ENCODE measurements around the gene CARNS1. TPM values are rescaled to one million over a fixed set of nuclear protein-coding genes. Genes with fewer than 3 reads are reported as not detected.

The CARNS1 gene
- total and polyA plus RNA-seq, 10 of the 15 experiments (the other 5 are each of a cell fraction or from before 2014, with no cell fraction given), result 0.02 to 0.14 (median 0.10) TPM; not detected in 3

DNA sequence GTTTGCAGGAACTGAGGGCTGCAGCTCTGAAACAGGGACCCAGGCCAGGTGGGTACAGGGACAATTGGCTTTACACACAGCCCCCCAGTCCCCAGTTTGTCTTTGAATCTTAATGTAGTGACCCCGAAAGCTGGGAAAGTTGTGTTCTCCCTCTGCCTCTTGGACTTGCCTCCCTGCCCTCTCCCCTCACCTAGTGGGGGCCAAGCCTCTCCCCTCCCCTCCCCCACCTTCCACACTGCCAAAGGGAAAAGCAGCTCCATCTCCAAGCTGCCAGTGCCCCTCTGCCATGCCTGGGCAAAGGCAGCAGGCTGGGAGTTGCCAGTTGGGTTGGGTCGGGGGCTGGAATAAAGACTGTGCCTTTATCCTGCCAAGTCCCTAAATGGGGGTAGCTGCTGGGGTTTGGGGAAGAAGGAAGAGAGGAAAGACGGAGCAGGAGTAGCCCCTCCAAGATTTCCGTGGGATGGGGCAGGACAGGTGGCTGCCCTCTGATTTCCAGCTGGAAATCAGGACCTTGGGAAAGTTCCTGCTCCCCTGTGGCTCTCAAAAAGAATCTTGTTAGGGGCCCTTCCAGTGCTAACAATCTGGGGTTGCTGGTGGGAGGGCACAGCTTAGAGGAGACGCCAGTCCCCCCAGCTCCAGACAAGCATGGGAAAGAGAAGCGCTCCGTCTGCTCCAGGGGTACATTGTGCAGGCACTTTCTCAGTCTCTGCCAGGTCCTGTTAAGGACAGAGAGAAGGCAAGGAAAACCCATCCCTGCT lies 39.2 kb upstream of the CARNS1 start:
- 49% methylated on average over 7 of the region's 7 CpGs for WGBS (ENCODE audit: insufficient coverage, insufficient replicate concordance, low lambda C conversion rate, missing lambda C conversion rate)
- FAIRE-seq (no peak), DNase-seq (ENCODE audit: low read depth, low spot score) (no peak), ATAC-seq (no peak)
- POLR2A ChIA-PET, result interaction anchor here (1.1 to 8.4 kb wide), 2 partner anchors 10 to 22 kb away, joined by 3 to 183 read pairs; partner anchors contain the start of gene POLD4
- Histone ChIP-seq H3K36me3 (ENCODE audit: control insufficient read depth in 2 of 2, insufficient read depth in 2 of 2, low read length in 1 of 2) (no peaks in the 10 kb centered on the region), H3K9ac (ENCODE audit: control insufficient read depth, insufficient read depth, low read length) (no peak overlapping the region), H3K79me2 (ENCODE audit: control insufficient read depth, insufficient read depth, low read length) (no peaks in the 10 kb centered on the region), H4K20me1 (ENCODE audit: control insufficient read depth, insufficient read depth) (0 out of 2 replicates have a peak, but pooled peaks cover under 1% of the 10 kb centered on the region), H3K4me2 (ENCODE audit: control insufficient read depth, insufficient read depth) (no peak overlapping the region), H2AFZ (ENCODE audit: control insufficient read depth, low read depth, low read length) (no peak overlapping the region), H3K27me3 (replicated peaks in 1 of 2; ENCODE audit: control insufficient read depth in 2 of 2, insufficient read depth in 2 of 2, low read length in 1 of 2) (peaks cover 2 to 4% of the 10 kb centered on the region in 2 experiments; a peak in 3 of 4 replicates), H3K27ac (ENCODE audit: control insufficient read depth, insufficient read depth) (no peak overlapping the region), H3K9me3 (replicated peaks; ENCODE audit: control insufficient read depth, insufficient read depth, low read length) (no peaks in the 10 kb centered on the region), H3K4me1 (ENCODE audit: control insufficient read depth, insufficient read depth, low read length) (peaks cover 21% of the 10 kb centered on the region), H3K4me3 (no peak overlapping the region)
- intact Hi-C loops (cut with micrococcal nuclease; ENCODE audit: unreplicated experiment) (no loop called here), in situ Hi-C loops (cut with MboI) (no loop called here)
- BruUV-seq (replicated peaks), result no TSS peak
- RAD21 ChIA-PET (ENCODE audit: unreplicated experiment), result interaction anchor here (7.2 to 15.0 kb wide), 2 partner anchors 23 to 32 kb away, joined by 197 to 525 read pairs; partner anchors contain the start of gene POLD4
- CTCF ChIA-PET, result interaction anchor here (0.7 to 25.5 kb wide), 4 partner anchors 13 to 114 kb away, joined by 3 to 1301 read pairs (median 198); partner anchors contain the start of genes CLCF1 and POLD4
- SMC1A ChIA-PET (ENCODE audit: uncharacterized antibody, unreplicated experiment), result interaction anchor here (21.3 kb wide), 1 partner anchor 20 kb away, joined by 646 read pairs; the partner anchor contains the start of gene POLD4
- TF ChIP-seq TCF12 (IDR thresholded peaks at IDR 0.05; ENCODE audit: low read depth, low read length), result no peak
- TF ChIP-seq IKZF1 (conservative IDR thresholded peaks at IDR 0.05), result 0 out of 2 replicates have a peak, but pooled peaks have one; percentile 19
- no peak for TF ChIP-seq BACH1 (IDR thresholded peaks at IDR 0.05; ENCODE audit: borderline replicate concordance)
